ENCODE results near the gene SLC45A2. TPM values are rescaled to one million over a fixed set of nuclear protein-coding genes. Genes with fewer than 3 reads are reported as not detected.

The SLC45A2 gene
- total and polyA plus RNA-seq, 3 donors from 2014 or later: 0.93 to 2.0 (median 1.6) TPM

DNA sequence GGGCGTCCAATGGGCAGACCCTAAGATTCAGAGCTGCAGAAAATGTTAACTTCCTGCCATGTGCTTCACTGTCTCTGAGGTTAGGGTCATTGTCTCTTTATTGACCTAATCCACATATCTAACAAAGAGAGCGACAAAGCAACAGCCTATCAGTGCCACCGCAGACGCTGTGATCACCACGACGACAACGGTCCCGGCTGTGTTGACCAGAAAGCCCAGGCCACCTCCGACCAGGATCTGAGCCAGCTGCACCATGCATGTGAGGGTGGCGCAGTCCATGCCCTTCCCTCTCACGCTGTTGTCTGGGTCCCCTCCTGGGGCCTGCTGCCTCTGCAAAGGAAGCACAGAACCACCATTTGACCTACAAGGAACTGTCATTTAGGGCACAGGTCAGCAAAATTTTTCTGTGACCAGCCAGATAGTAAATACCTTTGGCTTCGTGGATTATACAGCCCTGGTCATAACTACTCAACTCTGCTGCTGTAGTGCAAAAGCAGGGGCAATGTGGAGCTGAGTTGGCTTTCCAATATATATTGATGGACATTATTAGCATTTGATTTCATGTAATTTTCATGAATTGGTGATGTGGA, 39.9 kb downstream of the SLC45A2 start:
- intact Hi-C loops (cut with DNase I; ENCODE audit: low total_unique reads): no loop called here

DNA sequence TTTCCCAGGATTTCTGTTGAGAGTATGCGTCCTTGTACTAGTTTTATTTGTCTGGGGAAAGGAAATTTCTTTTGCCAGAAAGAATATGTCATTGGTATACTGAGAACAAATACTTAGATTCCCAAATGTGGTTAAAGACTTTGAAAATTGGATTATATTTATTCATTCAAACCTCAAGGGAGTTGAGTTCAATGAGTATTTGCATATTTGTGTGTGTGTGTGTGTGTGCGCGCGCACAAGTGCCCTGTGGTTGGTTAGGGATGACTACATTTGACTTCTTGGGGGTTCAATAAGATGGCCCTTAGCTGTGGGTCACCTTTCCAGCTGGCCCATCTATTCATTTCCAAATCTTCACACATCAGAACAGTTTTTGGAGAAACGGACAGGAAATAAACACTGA, 43.4 kb downstream of the SLC45A2 start:
- Histone ChIP-seq H3K4me1 (peaks cover 2% of the 10 kb centered on the region), H3K27me3 (peaks cover 2% of the 10 kb centered on the region), H3K4me3 (no peak overlapping the region), H3K9me3 (no peaks in the 10 kb centered on the region), H3K27ac (no peak overlapping the region), H3K36me3 (ENCODE audit: low read depth, missing control alignments) (no peaks in the 10 kb centered on the region)
- TF ChIP-seq POLR2A (IDR thresholded peaks at IDR 0.05): no peak
- TF ChIP-seq, protein P1, sequence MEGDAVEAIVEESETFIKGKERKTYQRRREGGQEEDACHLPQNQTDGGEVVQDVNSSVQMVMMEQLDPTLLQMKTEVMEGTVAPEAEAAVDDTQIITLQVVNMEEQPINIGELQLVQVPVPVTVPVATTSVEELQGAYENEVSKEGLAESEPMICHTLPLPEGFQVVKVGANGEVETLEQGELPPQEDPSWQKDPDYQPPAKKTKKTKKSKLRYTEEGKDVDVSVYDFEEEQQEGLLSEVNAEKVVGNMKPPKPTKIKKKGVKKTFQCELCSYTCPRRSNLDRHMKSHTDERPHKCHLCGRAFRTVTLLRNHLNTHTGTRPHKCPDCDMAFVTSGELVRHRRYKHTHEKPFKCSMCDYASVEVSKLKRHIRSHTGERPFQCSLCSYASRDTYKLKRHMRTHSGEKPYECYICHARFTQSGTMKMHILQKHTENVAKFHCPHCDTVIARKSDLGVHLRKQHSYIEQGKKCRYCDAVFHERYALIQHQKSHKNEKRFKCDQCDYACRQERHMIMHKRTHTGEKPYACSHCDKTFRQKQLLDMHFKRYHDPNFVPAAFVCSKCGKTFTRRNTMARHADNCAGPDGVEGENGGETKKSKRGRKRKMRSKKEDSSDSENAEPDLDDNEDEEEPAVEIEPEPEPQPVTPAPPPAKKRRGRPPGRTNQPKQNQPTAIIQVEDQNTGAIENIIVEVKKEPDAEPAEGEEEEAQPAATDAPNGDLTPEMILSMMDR (IDR thresholded peaks at IDR 0.05): no peak
- WGBS, 2 donors: 86 to 88% methylated on average over 5 of the region's 5 CpGs
- DNase-seq: no peak
- intact Hi-C loops (cut with DNase I; ENCODE audit: low total_unique reads): no loop called here

More for the DNA sequence above, 39.9 kb downstream of the SLC45A2 start:
- no peak for DNase-seq
- H3K27ac ChIP-seq: no peak overlapping the region
- no peaks in the 10 kb centered on the region for H3K4me1 ChIP-seq
- H3K27me3 ChIP-seq: no peaks in the 10 kb centered on the region
- TF ChIP-seq, protein P1 (IDR thresholded peaks at IDR 0.05): no peak
- no peak for TF ChIP-seq POLR2A (IDR thresholded peaks at IDR 0.05)
- WGBS, 2 donors: 87 to 89% methylated on average over 12 of the region's 12 CpGs
- no peak overlapping the region for H3K4me3 ChIP-seq
- H3K9me3 ChIP-seq: no peaks in the 10 kb centered on the region
- H3K36me3 ChIP-seq (ENCODE audit: low read depth, missing control alignments): no peaks in the 10 kb centered on the region

DNA sequence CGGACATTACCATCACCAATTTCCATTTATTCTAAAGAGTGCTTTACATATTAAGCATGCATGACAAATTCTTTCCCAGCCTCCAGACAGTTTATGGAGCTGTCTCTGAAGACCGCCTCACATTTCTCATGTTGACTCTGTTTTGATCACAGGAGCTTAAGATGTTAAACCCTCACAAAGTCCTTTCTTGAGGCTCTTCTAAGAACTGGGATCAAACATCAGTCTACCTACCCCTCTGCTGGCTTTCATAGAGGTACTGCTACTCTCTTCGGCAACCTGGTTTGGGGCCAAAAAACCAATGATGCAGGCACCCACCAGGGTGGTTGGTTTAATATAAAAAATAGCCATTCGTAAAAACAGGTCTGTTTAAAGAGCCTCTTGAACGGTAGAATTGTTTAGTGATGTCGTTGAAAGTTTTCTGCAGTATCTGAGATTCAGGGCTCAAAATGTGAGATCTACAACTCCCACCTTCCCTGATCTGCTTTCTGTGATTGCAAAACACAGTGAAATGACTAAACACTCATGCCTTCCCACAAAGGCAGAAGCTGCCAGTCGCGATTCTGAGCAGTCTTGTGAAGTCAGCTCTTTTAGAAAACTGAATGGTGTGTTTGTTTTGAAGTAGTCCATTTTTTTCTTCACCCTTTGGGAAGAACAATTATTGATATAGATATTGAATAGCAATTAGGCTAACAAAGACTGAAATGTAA, 44.8 kb downstream of the SLC45A2 start:
- Histone ChIP-seq H3K9me3 (no peaks in the 10 kb centered on the region), H3K4me3 (no peak overlapping the region), H3K36me3 (ENCODE audit: low read depth, missing control alignments) (no peaks in the 10 kb centered on the region), H3K4me1 (peaks cover 7% of the 10 kb centered on the region), H3K27ac (no peak overlapping the region), H3K27me3 (peaks cover 2% of the 10 kb centered on the region)
- 63 to 80% methylated on average over 8 of the region's 8 CpGs for WGBS, 2 donors
- intact Hi-C loops (cut with DNase I; ENCODE audit: low total_unique reads): no loop called here
- no peak for TF ChIP-seq POLR2A (IDR thresholded peaks at IDR 0.05)
- TF ChIP-seq, protein P1 (IDR thresholded peaks at IDR 0.05): no peak
- DNase-seq: no peak

DNA sequence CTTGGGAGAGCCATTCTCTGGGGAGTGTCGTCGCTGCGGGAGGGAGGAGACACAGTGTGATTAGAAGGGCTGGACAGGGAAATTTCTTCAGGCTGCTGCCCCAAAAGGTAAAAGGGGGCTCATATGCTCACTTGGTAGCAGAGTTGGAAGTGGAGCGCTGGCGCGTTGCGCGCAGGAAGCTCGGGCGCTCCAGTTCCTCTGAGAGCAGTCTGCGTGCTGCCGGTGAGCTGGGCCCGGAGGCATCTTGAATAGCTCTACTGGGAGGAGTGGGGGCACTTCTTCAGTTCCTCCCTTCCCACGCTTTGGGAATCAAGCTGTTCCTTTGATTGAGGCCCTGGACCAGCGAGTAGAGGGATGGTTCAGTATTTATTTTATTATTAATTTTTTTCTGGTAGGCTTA, 45.6 kb downstream of the SLC45A2 start:
- no peak for TF ChIP-seq POLR2A (IDR thresholded peaks at IDR 0.05)
- TF ChIP-seq, protein P1 (IDR thresholded peaks at IDR 0.05): no peak
- peaks cover 2% of the 10 kb centered on the region for H3K27me3 ChIP-seq
- no peaks in the 10 kb centered on the region for H3K36me3 ChIP-seq (ENCODE audit: low read depth, missing control alignments)
- H3K27ac ChIP-seq: no peak overlapping the region
- intact Hi-C loops (cut with DNase I; ENCODE audit: low total_unique reads): no loop called here
- no peak for DNase-seq
- H3K4me1 ChIP-seq: peaks cover 7% of the 10 kb centered on the region
- no peaks in the 10 kb centered on the region for H3K9me3 ChIP-seq
- 23 to 38% methylated on average over 15 of the region's 15 CpGs for WGBS, 2 donors
- no peak overlapping the region for H3K4me3 ChIP-seq

DNA sequence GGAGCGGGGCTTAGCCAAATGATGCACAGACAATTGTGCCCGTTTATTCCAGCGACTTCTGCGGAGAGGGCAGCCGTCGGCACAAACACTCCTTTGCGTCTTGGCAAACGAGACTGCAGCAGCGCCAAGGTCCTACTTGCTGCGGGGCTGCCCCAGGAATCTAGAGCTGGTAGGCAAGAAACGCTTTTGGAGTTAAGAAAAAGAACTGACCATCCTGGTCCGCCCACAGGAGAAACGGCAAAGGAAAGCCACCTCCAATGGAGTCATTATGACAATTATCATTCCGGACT, 46.0 kb downstream of the SLC45A2 start:
- Histone ChIP-seq H3K4me1 (peaks cover 7% of the 10 kb centered on the region), H3K9me3 (no peaks in the 10 kb centered on the region), H3K36me3 (ENCODE audit: low read depth, missing control alignments) (no peaks in the 10 kb centered on the region), H3K4me3 (no peak overlapping the region), H3K27me3 (peaks cover 2% of the 10 kb centered on the region), H3K27ac (no peak overlapping the region)
- intact Hi-C loops (cut with DNase I; ENCODE audit: low total_unique reads): no loop called here
- no peak for DNase-seq
- TF ChIP-seq, protein P1 (IDR thresholded peaks at IDR 0.05): no peak
- TF ChIP-seq POLR2A (IDR thresholded peaks at IDR 0.05): no peak
- 25 to 33% methylated on average over 14 of the region's 14 CpGs for WGBS, 2 donors

Data from testis (tissue), 3 donors.